GM12872 (cell line): Measurements from ENCODE around the gene GPR15LG.

ENCODE experiments used
- CTCF ChIP-seq: IDR thresholded peaks from 3 replicates; pipeline ENCODE4 v1.5.1; 2011; ENCODE audit warnings: low read depth, mild to moderate bottlenecking, low read length, moderate library complexity; ENCODE audit not compliant: insufficient read depth

Gene GPR15LG

GRCh38 chr10:84191106-84191505, 17.5 kb downstream of the GPR15LG start:
- no peak for TF ChIP-seq CTCF

GRCh38 chr10:84193327-84193726, 19.7 kb downstream of the GPR15LG start:
- TF ChIP-seq CTCF: no peak

DNA sequence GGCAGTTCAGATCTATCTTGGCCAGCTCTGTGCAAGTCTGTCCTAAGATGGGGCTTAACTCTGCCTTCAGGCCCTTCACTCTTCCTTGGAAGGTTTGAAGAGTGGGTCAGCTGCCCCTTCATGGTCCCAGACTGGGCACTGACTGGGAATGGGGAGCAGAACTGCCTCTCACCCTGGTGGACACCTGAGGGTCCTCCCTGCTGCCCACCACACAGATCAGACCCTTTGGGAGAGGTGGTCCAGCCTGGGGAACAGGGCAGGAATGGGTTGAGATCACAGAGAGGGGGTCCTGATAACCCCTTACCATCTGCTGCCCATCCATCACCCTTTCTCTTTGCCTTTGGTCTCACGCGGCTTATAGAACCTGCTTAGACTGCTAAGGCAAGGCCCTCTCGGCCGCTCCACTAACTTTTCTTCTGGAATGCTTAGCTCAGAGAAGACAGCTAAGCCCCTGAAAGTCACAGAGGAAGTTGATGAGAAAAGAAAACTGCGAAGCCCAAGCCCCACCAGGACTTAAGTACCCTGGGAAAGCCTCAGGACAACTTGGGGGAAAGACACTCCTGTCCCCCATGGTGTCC, 20.3 kb downstream of the GPR15LG start:
- no peak for TF ChIP-seq CTCF

DNA sequence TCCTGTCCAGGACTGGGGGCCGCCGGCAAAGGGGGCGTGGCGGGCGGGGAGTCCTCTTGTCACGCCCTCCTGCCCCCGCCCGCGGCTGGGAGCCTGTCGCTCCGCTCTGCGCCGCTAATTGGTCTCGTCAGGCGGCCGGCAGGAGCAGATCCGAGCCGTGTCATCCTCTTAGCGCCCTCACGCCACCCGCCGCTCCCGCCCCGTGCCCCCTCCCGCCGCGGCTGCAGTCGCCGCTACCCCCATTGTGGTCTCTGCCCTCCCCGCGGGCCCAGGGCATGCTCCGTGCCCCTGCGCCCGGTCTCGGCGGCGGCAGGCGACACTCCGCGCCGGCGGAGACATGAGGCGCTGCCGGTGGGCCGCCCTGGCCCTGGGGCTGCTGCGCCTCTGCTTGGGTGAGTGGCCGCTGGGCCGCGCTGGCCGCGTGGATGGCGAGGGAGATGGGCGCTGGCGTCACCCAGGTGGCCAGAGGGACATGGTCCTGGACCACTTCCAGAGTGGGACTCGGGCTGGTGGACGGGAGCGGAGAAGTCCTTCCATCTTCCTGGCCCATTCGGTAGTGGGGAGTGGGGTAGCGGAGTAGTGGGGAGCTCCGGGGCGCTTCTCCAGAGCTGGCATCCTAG, 20.9 kb downstream of the GPR15LG start, which contains the start of gene CDHR1:
CDHR1 (plus strand) TSS at position 114 of the 620 bp plus-strand sequence; CDS start at position 338, 224 bp downstream.
- no peak for TF ChIP-seq CTCF

DNA sequence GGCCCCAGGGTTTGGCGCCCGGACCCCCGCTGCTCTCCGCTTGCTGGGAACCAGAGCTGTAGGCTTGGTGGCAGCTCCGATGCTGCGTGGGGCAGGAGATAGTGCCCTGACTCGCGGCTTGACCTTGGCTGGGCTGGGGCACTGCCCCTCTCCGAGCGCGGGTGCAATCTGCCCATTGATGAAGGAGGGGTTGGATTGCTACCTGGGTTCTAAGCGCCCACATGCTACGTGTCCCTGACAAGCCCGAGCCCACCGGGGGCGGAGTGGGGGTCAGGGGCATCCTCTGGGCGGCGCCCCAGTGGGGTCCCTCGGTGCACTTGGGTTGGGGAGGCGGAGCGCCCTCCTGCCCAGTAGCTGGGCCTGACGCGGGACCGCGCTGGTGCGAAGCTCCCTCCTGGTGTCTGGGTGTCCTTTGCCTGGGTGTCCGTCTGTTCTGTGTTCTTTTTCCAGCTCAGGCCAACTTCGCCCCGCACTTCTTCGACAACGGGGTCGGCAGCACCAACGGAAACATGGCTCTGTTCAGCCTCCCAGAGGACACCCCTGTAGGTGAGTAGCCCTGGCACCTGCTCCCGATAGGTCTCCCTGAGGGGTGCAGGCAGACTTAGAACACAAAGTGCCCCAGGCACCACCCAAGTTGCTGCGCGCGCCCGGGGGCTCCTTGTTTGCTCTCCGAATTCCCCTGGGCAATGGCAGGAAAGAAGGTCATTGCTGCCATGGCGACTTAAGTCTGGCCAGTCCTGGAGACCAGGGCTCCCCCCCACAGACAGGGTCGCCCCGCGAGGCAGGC, 21.6 kb downstream of the GPR15LG start:
- TF ChIP-seq CTCF: no peak

- TF ChIP-seq CTCF: no peak
These were observed 22.5 kb downstream of the GPR15LG start for GRCh38 chr10:84196083-84196482.

DNA sequence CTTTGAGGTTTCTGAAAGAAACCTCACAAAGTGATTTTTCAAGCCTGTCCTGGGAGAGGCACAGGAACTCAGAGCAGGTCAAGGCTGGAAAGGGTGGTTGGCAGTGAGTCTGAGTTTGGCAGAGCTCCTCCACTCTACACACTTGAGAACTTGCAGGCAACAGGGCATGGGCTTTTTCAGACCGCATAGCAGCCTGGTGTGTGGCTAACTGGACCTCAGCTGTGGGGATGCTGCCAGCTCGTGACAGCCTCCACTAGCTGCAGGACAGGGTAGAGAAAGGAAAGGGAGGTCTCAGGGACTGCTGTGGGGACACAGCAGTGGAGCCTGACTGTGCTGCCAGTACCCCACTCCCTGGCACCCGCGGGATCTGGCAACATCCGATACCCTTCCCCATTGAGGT, 23.3 kb downstream of the GPR15LG start:
- no peak for TF ChIP-seq CTCF
